ENCODE measurements around the gene LAMTOR4.
"Not testable (repeated sequence)": the region's sequence is repeated elsewhere in the genome, so short reads cannot be mapped to it uniquely, and the experiment has no call there.

The LAMTOR4 gene

DNA sequence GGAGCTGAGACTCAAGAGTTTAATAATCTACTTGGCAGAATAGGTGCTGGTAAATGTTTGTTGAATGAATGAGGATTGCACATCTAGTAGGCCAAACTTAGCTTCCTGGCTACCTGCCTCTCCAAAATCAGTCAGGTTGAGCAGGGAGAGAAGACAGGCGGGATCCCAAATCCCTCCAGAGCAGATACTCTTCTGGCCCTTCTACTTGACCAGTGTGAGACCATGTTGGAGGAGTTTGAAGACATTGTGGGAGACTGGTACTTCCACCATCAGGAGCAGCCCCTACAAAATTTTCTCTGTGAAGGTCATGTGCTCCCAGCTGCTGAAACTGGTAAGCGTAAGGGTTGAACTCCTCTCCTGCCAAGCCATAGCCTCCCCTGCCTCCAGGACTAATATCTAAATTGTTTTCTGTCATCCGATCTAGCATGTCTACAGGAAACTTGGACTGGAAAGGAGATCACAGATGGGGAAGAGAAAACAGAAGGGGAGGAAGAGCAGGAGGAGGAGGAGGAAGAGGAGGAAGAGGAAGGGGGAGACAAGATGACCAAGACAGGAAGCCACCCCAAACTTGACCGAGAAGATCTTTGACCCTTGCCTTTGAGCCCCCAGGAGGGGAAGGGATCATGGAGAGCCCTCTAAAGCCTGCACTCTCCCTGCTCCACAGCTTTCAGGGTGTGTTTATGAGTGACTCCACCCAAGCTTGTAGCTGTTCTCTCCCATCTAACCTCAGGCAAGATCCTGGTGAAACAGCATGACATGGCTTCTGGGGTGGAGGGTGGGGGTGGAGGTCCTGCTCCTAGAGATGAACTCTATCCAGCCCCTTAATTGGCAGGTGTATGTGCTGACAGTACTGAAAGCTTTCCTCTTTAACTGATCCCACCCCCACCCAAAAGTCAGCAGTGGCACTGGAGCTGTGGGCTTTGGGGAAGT lies 24.2 kb upstream of the LAMTOR4 start:
- no peak for DNase-seq

- no peak for DNase-seq
These were observed 22.3 kb upstream of the LAMTOR4 start for GRCh38 chr7:100126239-100126930.

DNA sequence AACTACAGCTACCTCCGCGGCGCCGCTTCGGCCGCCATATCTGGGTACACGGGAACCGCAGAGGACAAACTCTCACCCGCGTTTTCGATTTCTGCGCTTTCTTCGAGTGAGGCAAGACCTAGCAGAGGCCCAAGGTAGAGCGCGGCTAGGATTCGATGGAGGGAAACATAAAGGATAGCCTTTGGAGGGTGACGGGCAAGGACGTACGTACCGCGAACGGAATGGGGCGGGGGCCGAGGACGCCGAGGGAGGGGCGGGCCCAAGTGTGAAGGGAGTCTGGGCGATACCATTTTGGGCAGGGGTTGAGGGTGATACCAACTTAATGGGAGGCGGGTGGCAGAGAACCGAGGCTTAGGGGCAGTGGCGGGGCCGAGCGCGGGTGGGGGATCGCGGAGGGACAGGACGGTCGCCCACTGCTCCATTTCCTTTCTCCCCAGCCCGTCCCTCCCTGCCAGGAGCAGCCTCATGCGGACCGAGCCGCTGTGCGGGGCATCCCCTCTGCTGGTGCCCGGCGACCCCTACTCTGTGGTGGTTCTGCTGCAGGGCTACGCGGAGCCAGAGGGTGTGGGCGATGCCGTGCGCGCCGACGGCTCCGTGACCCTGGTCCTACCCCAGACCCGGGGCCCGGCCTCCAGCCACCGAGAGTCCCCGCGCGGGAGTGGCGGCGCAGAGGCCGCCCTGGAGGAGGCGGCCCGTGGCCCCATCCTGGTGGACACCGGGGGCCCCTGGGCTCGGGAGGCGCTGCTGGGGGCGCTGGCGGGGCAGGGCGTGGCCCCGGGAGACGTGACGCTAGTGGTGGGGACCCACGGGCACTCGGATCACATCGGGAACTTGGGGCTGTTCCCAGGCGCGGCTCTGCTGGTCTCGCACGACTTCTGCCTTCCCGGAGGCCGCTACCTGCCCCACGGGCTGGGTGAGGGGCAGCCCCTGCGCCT lies 21.5 kb upstream of the LAMTOR4 start, which contains the start of gene MBLAC1:
MBLAC1 (plus strand) TSS at position 37 of the 935 bp plus-strand sequence; CDS start at position 466, 429 bp downstream.
- DNase-seq = peak; percentile 93

DNA sequence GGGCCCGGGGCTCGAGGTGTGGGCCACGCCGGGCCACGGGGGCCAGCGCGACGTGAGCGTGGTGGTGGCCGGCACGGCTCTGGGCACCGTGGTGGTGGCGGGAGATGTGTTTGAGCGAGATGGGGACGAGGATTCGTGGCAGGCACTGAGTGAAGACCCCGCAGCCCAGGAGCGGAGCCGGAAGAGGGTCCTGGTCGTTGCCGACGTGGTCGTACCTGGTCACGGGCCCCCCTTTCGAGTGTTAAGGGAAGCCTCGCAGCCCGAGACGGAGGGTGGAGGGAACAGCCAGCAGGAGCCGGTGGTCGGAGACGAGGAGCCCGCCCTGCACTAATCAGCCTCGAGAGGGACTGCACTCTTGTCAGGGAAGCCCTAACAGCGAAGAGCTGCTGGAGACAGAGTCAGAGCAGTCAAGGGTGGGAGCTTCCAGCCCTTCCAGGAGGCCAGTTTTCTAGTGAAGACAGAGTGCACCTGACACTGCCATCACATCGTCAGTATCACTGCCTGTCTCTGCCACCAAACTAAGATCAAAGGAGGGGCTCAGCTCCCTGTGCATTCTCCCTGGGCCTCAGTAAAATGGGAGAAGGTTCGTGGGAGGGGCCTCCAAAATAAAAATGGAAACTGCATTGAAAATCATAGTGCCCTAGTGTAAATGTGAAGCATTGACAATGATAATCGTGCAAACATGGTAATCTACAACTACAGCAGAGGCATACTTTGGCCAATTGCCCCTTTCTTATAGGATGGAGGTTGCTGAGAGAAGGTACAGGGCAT lies 20.7 kb upstream of the LAMTOR4 start:
- no peak for DNase-seq

GRCh38 chr7:100128637-100128963 lies 20.1 kb upstream of the LAMTOR4 start:
- DNase-seq = no peak

GRCh38 chr7:100130220-100130607 lies 18.5 kb upstream of the LAMTOR4 start:
- DNase-seq = not testable (repeated sequence)

GRCh38 chr7:100130608-100131453 lies 17.9 kb upstream of the LAMTOR4 start:
- peak; percentile 82 for DNase-seq

DNA sequence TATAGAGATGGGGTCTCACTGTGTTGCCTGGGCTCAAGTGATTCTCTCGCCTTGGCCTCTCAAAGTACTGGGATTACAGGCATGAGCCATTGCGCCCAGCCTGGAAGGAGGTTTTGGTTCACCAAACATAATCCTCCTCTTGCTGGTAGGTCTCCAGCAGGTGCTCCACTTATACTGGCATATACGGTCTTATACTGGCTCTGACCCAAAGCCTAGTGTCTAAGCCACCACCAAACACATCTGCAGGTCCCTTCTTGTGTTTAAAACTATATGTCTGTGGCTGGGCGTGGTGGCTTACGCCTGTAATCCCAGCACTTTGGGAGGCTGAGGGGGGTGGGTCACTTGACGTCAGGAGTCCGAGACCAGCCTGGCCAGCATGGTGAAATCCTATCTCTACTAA lies 16.6 kb upstream of the LAMTOR4 start:
- DNase-seq = no peak

DNA sequence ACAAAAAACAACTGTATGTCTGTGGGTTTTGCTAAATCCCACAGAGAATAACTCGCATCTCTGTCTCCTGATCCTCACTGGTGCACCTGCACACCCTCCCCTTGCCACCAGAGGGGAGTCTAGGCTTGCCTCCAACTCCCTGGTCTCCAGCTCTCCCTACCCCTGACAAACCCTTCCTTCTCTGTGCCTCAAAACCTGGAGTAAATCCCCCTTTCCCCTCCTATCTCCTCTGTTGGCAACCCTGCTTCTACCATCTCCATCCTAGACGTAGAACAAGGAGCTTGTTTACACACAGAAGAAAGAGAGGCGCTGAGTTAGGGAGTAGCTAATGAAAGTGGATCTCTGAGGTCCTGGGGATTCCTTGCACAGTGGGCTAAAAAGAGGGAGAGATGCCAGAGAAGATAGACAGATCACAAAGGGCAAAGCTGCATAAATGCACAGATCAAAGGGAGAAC lies 16.0 kb upstream of the LAMTOR4 start:
- DNase-seq = peak; percentile 76

GRCh38 chr7:100137851-100138760 lies 10.6 kb upstream of the LAMTOR4 start:
- DNase-seq = no peak

DNA sequence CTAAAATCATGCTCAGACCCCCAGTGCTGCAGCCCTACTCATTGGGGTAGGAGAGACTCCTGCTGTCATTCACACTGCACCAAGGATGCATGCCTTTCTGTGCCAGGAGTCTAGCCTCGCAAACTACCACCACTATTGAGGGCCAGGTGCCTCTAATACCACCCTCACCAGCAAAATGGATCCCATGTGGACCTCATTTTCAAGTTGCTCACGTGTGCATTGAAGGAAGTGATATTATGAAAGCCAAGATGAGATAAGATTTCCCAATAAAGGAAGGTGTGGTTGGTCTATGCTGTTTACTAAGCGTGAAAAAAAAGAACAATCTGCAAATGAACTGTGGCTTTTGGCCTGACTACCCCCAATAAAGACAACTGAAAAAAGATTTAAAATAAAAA lies 7.2 kb upstream of the LAMTOR4 start:
- no peak for DNase-seq

DNA sequence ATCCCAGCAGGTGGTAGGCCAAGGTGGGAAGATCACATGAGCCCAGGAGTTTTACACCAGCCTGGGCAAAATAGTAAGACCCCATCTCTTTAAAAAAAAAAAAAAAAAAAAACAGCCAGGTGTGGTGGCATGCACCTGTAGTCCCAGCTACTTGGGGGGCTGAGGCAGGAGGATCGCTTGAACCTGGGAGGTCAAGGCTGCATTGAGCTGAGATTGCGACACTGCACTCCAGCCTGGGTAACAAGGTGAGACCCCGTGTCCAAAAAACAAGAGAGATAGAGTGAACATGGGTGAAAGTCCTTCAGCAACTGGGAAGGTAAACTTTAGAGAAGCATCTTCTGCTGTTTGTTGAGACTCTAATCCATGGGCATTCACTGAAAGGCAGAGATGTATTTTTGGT lies 6.3 kb upstream of the LAMTOR4 start:
- no peak for DNase-seq

DNA sequence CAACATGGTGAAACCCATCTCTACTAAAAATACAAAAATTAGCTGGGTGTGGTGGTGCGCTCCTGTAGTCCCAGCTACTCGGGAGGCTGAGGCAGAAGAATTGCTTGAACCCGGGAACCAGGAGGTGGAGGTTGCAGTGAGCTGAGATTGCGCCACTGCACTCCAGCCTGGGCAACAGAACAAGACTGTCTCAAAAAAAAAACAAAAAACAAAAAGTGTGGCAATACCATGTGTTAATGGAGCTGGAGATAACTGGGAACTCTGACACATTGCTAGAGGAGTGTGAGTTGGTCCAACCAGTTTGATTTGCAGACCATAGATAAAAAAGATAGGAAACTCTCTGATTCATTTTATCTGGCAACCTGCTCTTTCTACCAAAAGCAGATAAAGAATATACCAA lies 2.4 kb upstream of the LAMTOR4 start:
- not testable (repeated sequence) for DNase-seq

- DNase-seq = no peak
These were observed 1.4 kb upstream of the LAMTOR4 start for GRCh38 chr7:100147278-100147677.

DNA sequence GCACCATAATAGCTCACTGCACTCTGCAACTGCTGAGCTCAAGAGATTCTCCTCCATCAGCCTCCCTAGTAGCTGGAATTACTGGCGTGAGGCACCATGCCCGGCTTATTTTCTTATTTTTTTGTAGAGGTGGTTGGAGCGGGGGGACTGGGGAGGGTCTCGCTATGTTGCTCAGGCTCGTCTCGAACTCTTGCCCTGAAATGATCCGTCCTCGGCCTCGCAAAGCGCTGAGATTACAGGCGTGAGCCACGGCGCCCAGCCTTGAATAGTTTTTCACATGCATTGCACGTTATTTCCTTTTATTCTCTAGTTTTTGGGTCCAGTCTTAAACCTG lies 526 bp upstream of the LAMTOR4 start:
- DNase-seq = no peak

GRCh38 chr7:100152404-100152803 lies 3.7 kb downstream of the LAMTOR4 start:
- no peak for DNase-seq

GRCh38 chr7:100152937-100153666 lies 4.4 kb downstream of the LAMTOR4 start:
- DNase-seq = no peak

GRCh38 chr7:100153708-100154535 lies 5.2 kb downstream of the LAMTOR4 start:
- no peak for DNase-seq
